ENCODE results near the gene MRPL12.

MRPL12 gene

GRCh38 chr17:81723651-81724209 is 20.6 kb downstream of the MRPL12 start:
- TF ChIP-seq EP300 (IDR thresholded peaks at IDR 0.05; ENCODE audit: borderline replicate concordance) (no peak), CEBPB (IDR thresholded peaks at IDR 0.05) (no peak), NFIC (IDR thresholded peaks at IDR 0.05) (no peak), TAF1 (IDR thresholded peaks at IDR 0.05; ENCODE audit: low read depth) (no peak), ZBTB7A (IDR thresholded peaks at IDR 0.05; ENCODE audit: low read depth) (no peak), FOXM1 (IDR thresholded peaks at IDR 0.05; ENCODE audit: borderline replicate concordance, low read depth) (no peak), USF1 (IDR thresholded peaks at IDR 0.05) (no peak), TEAD4 (IDR thresholded peaks at IDR 0.05) (no peak), CREB1 (IDR thresholded peaks at IDR 0.05; ENCODE audit: low read depth) (no peak), EGR1 (IDR thresholded peaks at IDR 0.05) (no peak), MAX (IDR thresholded peaks at IDR 0.05) (no peak), RAD21 (IDR thresholded peaks at IDR 0.05; ENCODE audit: low read depth) (no peak), YY1 (IDR thresholded peaks at IDR 0.05; ENCODE audit: low read depth) (no peak), REST (IDR thresholded peaks at IDR 0.05; ENCODE audit: low read depth) (no peak)

- no peak for TF ChIP-seq NFIC (IDR thresholded peaks at IDR 0.05)
- TF ChIP-seq REST (IDR thresholded peaks at IDR 0.05; ENCODE audit: low read depth): no peak
Measured at GRCh38 chr17:81725439-81725838, 22.3 kb downstream of the MRPL12 start.

GRCh38 chr17:81726004-81726403 is 22.8 kb downstream of the MRPL12 start:
- TF ChIP-seq NFIC (IDR thresholded peaks at IDR 0.05) (no peak), REST (IDR thresholded peaks at IDR 0.05; ENCODE audit: low read depth) (no peak), TAF1 (IDR thresholded peaks at IDR 0.05; ENCODE audit: low read depth) (no peak), MAX (IDR thresholded peaks at IDR 0.05) (no peak), EP300 (IDR thresholded peaks at IDR 0.05; ENCODE audit: borderline replicate concordance) (no peak), USF1 (IDR thresholded peaks at IDR 0.05) (no peak), CEBPB (IDR thresholded peaks at IDR 0.05) (no peak), CREB1 (IDR thresholded peaks at IDR 0.05; ENCODE audit: low read depth) (no peak), EGR1 (IDR thresholded peaks at IDR 0.05) (no peak), ZBTB7A (IDR thresholded peaks at IDR 0.05; ENCODE audit: low read depth) (no peak), YY1 (IDR thresholded peaks at IDR 0.05; ENCODE audit: low read depth) (no peak), FOXM1 (IDR thresholded peaks at IDR 0.05; ENCODE audit: borderline replicate concordance, low read depth) (no peak)

- TF ChIP-seq ZBTB7A (IDR thresholded peaks at IDR 0.05; ENCODE audit: low read depth) (no peak), YY1 (IDR thresholded peaks at IDR 0.05; ENCODE audit: low read depth) (no peak), EGR1 (IDR thresholded peaks at IDR 0.05) (no peak), FOXM1 (IDR thresholded peaks at IDR 0.05; ENCODE audit: borderline replicate concordance, low read depth) (no peak), RAD21 (IDR thresholded peaks at IDR 0.05; ENCODE audit: low read depth) (no peak), REST (IDR thresholded peaks at IDR 0.05; ENCODE audit: low read depth) (no peak), TEAD4 (IDR thresholded peaks at IDR 0.05) (no peak), NFIC (IDR thresholded peaks at IDR 0.05) (no peak), TCF12 (IDR thresholded peaks at IDR 0.05; ENCODE audit: low read depth) (no peak), CEBPB (IDR thresholded peaks at IDR 0.05) (no peak), TAF1 (IDR thresholded peaks at IDR 0.05; ENCODE audit: low read depth) (no peak), MAX (IDR thresholded peaks at IDR 0.05) (no peak), EP300 (IDR thresholded peaks at IDR 0.05; ENCODE audit: borderline replicate concordance) (no peak), CREB1 (IDR thresholded peaks at IDR 0.05; ENCODE audit: low read depth) (no peak), USF1 (IDR thresholded peaks at IDR 0.05) (no peak)
Measured at GRCh38 chr17:81727324-81728031, 24.3 kb downstream of the MRPL12 start.
